H1 (cell line): ENCODE measurements around the gene GPRC6A. TPM values are rescaled to one million over a fixed set of nuclear protein-coding genes. Genes with fewer than 3 reads are reported as not detected.

Experiments
- PHF8 ChIP-seq: fragments of 200-600 bp; sonication (generic); conservative IDR thresholded peaks from 2 replicates; pipeline ENCODE4 v1.7.1; 2012; ENCODE audit warnings: low read depth, mild to moderate bottlenecking, inconsistent platforms, low read length, moderate library complexity
- RNF2 ChIP-seq: fragments of 200-900, 300-1000 bp; sonication (generic); IDR thresholded peaks from 2 replicates; pipeline ENCODE4 v1.7.1; 2016; ENCODE audit warnings: borderline replicate concordance, low read depth, mild to moderate bottlenecking, antibody characterized with exemption, low read length; ENCODE audit not compliant: poor library complexity, severe bottlenecking; ENCODE audit errors: missing control alignments
- polyA plus RNA-seq, 7 experiments: library from polyadenylated mRNA; depleted of rRNA in 3 of 7; stranded (reverse) in 5 of 7; unstranded in 2 of 7; fragments of >200 nt in 5 of 7; fragments of 200-250 nt in 2 of 7; gene quantifications; 1 replicate in 5 of 7; 2 replicates in 1 of 7; 4 replicates in 1 of 7; pipeline versions ENCODE4 v1.2.1 to v1.2.3, GENCODE V29; 2011 to 2013; ENCODE audit warnings: missing spikeins in 2 of 7, mixed read lengths in 2 of 7
- total RNA-seq: library from RNA; stranded (reverse); fragmentation: NEBNext Ultra II Directional; extraction: Animal tissue kit (Norgen Biotek cat#: 25700); gene quantifications from 2 replicates; pipeline ENCODE4 v1.2.1, GENCODE V29; 2021

GPRC6A gene
- total and polyA plus RNA-seq, 2 of the 8 experiments (the other 6 are each of a cell fraction or from before 2014, with no cell fraction given) = 0.09 to 0.22 TPM

DNA sequence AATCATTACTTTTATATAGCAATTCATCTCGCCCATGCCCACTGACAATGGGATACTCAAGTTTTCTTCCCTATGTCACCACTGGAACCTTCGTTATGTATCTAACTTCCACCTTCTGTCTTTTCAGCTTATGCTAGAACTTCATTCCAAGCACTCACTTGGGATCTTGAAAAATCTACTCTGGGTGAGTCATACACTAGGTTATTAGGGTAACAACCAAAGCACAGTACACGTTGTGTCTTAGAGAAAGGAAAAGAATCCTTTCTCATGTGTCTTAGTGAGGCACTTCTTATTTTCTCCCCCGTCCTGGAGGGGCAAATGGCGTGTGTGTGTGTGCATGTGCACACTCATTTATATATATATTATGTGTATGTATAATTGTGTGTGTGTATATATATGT, 45.0 kb downstream of the GPRC6A start (continued):
- TF ChIP-seq PHF8 = no peak
- no peak for TF ChIP-seq RNF2
